ENCODE data around the gene EMILIN2.
"Not testable (repeated sequence)": the region's sequence is repeated elsewhere in the genome, so short reads cannot be mapped to it uniquely, and the experiment has no call there.

The EMILIN2 gene

DNA sequence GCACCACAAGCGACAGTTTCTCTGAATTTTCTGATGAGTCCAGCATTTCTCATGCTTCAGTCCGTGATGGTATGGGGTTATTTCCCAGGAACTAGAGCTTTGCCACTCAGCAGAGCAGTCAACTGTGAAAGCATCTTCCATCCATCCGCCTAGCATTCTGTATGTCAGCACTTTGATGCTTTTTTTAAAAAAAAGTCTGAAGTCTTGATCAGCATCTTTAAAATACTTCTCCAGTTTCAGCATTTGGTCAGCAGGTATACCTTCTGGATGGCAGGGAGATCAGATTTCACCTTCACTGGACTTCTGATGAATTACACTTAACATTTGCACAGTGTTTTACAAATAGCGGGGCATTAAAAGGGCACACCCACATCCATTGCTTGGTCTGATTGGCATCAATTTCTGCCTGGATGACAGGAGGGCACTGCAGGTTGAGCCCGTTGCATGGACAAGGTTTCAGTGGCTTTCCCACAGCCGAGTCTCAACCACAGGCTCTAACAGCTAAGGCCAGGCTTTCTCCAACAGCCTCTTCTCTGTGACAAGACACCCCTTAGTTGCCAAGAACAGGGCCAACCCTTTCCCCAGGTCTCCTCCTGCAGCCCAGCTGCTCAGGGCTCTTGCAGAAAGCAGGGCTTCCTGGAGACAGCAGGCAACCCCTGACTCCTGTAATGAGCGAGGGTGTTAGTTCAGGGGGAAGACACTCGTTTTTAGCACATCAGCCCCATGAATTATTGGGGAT is 54.0 kb downstream of the EMILIN2 start:
- DNase-seq (ENCODE audit: low spot score): no peak

DNA sequence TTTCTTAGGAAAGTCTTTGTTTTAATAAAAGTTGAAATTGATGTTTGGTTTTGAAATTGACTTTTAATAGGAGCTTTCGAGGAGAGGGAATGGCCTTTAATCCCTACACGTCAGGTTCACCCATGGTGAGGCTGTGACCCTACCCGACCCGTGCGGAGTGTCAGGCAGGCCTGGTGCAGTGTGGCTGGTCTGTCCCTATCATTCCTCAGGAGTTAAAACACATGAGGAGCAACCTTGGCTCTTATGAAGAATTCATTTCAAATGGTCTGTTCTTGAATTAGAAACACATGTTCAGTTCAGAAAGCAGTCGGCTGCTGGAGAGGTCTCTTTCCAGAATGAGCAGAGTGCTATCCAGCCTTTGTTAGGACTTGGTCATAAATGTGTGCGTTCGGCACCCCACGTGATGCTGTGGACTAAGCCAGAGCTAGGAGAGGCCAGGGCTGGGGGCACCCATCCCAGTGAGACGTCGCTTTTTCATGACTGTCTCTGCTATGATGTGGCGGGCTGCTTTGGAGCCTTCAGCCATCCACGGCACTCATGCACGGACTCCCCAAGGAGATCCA is 54.7 kb downstream of the EMILIN2 start:
- DNase-seq (ENCODE audit: low spot score): no peak

DNA sequence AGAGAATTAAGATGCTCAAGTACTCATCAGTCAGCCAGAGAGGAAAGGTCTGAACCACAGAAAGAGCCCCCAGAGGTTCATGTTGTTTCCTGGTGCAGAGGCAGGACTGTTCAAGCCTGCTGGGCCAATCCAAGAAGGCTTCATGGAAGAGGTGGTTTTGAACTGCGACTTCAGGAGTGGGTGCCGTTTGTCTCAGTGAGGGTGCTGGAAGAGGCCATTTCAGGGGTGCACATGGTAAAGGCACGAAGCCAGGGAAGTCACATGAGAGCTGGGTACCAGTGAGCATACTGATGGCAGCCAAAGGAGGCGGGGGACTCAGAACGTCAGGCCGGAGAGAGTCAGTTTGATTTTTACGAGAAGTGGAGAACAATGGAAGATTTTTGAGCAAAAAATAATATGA is 55.5 kb downstream of the EMILIN2 start:
- no peak for DNase-seq (ENCODE audit: low spot score)

DNA sequence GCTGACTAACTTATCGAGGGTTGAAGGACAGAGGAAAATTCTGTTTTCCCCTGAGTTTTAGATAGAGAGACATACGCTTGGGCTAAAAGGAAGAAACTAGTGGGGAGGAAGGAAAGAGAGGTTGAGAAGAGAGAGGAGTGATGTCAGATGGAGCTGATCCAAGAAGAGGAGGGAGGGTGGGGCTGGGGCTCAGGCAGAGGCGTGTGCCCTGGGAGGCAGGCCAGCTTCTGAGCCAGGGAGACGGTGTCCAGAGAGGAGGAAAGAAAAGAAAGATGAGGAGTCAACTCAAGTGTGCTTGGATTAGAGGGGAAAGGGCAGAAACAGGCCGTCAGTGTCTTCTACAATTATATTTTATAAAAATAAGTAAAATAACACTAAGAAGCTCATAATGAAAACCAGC is 56.2 kb downstream of the EMILIN2 start:
- peak; percentile 69 for DNase-seq (ENCODE audit: low spot score)

DNA sequence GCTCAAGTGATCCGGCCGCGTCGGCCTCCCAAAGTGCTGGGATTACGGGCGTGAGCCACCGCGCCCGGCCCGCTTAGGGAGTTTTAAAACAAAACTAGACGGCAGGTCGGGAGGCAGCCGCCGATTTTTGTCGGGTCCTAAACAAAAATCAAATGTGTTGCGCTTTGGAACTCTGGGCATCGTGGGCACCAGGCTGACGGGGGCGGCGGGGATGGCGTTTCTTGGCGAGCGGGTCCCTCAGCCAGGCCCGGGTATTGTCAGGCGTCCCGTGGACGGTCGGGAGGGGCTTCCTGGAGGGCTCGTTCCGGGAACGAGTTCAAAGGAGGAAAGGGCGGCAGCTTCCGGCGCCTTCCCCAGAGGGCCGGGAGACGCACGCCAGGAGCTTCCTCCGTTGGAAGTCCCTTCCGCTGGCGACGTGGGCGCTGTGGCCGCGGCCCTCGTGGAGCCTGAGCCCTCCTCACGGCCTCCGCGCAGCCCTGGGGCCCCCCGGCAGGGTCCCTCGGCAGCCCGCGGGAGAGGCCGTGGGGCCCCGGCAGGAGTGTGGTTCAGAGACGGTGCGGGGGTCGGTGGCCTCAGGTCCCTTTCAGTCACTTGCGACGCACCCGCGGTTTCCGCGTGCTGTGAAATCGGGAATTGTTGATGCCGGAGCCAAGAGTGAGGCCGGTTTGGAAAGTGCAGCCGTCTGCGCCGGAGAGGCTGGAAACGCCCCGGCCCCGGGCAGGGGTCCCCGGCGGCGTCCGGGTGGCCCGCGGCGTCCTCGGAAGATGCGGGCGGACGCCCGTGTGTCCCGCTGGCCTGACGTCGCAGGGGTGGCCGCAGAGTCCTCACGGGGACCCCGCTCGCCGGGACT is 59.3 kb downstream of the EMILIN2 start:
- peak; percentile 55 for DNase-seq (ENCODE audit: low spot score)

DNA sequence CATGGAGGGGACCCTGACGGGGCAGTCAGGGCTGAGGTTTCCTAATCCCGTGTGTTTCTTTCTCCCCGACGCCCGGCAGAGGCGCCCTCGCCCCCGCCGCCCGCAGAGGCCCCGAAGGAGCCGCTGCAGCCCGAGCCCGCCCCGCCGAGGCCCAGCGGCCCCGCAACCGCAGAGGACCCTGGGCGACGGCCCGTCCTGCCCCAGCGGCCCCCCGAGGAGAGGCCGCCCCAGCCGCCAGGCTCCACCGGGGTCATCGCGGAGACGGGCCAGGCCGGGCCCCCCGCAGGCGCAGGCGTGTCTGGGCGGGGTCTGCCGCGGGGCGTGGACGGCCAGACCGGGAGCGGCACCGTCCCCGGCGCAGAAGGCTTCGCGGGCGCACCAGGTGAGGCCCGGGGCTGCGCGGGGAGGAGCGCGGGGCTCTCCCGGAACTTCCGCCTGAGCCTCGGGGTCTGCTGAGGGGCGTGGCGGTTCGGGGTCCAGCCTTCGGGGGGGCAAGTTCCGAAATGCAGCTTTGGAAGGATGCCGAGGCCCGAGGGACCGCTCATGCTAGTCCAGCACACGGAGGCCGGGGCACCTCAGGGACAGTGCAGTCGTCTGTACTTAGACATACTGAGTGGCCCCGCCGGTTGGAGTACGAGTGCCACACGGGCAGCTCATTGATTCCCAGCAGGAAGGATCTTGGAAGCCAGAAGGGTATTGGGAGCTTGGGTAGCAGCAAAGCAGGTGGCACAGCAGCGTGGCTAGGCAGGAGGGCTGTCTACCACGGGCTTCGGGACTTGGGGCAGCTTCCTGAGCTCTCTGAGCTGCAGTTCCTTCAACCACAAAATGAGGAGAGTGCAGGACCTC is 60.1 kb downstream of the EMILIN2 start:
- DNase-seq (ENCODE audit: low spot score): peak; percentile 73

DNA sequence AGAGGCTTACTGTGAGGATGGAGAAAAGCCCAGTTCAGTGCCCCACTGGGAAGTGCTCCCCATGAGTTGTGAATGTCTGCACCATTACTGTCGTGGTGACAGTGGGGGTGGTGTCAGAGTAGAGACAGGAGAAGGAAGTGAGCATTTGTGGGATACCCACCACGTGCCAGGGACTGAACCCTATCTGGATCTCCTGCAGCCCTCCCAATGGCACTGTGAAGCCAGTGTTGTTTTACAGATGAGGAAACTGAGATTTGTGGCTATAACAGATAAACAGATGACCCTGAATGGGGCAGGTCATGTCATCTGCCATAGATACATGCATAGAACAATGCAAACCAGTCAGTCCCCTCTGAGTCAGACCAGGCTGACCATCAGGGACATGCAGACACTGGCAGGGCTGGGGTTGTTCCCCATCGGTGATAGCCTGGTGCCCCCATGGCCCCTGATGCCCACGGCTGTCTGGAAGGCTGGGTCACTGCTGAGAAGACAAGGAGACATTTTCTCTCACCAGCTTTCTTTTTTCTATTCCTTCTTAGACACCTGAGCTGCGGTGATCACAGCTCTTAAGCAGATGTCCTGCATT is 60.8 kb downstream of the EMILIN2 start:
- DNase-seq (ENCODE audit: low spot score): no peak

DNA sequence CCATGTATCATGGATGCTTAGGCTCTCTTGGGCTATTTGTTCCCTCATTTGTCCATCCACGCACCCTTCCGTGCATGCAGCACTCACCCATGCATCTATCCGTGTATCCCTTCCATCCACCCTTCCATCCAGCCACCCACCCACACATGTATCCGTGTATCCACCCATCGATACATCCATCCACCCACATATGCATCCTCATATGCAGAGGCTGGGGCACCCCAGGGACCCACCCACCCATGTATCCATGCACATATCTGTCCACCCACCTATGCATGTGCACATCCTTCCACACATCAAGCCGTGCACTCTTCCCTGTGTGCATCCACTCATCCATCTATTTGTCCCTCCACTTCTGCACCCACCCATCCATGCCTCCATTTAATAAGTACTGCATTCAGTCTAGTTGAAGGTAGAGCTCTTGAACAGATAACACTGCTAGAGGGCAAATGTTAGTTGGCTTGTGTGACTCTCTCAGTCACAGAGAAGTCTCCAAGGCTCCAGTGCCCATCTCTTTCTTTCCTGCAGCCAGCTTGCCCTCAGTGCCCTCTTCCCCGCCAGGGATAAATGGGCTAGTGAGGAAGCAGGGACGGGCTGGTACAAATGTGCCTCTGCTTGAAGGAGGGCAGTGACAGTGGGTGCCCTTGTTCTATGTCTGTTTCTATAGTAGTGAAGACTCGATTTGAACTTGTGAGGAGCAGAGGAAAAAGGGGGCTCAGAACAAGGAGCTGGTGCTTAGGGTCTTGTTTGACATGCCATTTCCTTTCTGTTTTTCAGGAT is 61.5 kb downstream of the EMILIN2 start:
- DNase-seq (ENCODE audit: low spot score): no peak

DNA sequence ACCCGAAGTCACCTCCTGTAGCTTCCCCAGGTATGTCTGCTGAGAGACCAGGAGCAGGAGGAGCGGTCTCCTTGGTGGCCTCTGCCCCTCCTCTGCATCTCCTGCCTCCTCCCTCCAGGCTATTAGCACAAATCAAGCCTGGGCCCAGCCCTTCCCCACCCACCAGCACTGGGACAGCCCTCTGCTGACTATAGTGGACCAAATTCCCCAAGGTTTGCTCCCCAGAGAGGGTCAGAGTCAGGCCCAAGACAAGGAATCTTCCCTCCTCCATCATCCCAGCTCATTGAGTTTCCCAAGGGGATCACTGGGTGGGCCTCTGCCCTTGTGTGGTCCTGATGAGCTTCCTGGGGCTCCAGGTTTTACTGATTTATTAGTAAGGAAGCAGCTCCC is 62.1 kb downstream of the EMILIN2 start:
- no peak for DNase-seq (ENCODE audit: low spot score)

DNA sequence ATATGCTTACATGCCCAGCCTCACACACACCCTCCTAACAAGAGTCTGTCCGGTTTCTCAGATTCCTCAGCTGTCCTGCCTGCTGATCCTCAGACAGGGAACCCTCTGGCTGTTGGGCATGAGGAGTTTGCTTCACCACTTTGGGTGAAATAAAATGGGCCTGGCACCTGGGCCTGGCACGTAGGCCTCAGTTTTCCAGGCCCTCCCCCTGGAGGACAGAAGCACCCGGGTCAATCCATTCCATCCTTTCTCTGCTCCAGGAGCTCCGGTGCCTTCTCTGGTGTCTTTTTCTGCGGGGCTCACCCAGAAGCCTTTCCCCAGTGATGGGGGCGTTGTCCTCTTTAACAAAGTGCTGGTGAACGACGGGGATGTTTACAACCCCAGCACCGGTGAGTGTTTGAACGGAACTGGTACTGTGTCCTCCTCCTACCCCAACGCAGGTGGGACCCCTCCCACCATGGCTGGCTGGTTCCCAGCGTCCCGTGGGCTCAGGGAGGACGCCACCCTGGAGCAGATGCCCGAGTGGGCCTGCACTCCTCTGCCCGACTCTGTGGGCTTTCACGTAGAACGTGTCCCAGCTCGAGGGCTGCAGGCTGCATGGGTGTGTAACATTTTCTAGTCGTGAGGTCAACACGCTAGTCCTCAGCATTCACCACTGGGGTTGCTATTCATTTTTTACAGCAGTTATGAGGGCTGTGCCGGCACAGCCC is 62.8 kb downstream of the EMILIN2 start:
- DNase-seq (ENCODE audit: low spot score): no peak

DNA sequence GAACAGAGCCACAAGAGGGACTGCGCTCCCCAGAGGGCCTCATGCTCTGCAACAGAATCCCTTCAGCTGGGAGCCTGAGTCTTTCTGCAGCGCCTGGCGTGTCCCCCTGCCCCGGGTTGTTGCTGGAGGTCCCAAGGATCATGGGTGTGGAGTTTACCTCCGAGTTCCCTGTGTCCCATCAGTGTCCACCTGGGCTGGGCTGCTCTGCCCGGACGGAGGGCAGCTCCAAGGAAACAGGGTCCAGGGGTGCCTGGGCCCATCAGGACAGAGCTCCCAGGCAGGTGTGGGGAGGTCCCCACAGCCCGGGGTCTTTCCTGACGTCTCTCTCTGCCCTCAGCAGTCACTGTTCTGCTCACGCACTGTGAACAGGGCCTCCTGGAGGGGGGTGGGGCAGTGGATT is 63.5 kb downstream of the EMILIN2 start:
- DNase-seq (ENCODE audit: low spot score): no peak

DNA sequence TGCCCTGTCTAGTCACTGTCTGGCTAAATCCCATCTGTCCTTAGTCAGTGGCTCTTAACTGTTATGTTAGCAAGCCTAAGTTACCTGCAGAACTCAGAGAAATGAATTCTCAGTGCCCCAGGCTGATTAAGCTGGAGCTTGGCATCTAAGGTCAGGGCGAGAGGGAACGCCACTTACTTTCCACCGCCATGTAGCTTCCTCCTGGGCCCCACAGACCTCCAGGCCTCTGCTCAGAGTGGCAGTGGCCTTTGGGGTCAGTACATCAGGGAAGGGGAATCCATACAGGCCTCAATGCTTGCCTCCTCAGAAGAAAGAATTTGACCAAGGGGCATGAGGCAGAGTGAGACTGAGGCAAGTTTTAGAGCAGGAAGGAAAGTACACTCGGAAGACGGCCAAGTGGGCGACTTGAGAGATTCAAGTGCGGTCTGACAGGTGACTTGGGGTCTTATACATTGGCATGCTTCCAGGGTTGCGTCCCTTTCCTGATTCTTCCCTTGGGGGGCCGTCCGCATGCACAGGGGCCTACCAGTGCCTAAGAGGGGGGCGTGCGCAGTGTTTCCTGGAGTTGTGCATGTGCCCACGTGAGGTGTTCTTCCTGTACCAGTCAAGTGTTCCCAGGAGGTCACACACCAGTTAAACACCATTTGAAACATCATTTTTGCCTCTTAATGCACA is 64.1 kb downstream of the EMILIN2 start:
- no peak for DNase-seq (ENCODE audit: low spot score)

DNA sequence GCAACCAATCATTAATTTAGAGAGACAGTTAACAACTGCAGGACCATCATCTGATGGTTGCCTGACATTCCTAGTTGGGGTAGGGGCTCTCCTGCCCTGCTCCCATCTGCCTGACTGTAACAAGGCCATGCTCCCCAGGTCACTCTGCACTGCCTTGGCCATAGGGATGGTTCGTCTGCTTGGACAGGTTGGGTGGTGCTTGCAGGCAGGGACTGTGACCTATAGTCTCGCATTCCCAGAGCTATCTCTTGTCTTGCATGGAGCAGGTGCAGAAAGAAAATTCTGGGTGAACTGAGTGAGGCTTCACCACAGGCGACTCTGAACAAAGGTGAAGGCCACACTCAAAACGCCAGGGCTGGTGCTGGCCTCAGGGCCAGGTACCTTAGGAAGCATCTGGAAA is 64.7 kb downstream of the EMILIN2 start:
- no peak for DNase-seq (ENCODE audit: low spot score)

DNA sequence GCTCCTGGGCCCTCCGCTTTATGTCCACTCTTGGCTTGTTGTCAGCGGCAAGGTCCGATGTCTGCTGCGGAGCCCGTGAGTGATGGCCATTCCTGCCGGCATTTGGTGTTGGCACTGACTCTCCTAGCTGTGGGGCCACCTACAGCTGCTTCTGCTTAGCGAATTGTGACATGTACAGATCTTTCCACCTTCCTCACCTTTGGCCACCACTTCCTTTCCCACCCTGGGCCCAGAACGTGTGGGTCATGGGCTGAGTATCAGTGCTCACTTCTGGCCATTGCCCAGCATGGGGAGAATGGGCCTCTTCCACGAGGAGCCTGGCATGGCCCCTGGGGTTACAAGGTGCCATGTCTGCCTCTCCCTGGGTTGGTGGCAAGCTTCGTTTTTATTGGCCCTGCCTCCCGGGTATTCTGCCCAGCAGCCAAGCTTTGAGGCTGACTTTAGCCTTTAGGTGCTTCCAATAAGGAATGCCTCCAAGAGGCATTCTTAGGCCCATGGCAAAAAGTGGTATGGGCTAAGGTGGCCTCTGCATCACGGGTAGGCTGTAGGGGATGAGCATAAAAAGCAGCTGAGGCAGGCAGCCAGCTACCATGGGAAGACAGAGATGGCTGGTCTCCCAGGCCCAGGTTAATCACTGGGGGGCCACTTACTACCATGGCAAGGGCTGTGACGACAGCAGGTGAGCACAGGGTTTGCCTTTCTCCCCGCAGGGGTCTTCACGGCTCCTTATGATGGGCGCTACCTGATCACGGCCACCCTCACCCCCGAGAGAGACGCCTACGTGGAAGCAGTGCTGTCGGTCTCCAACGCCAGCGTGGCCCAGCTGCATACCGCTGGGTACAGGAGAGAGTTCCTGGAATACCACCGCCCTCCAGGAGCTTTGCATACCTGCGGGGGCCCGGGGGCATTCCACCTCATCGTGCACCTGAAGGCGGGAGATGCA is 65.8 kb downstream of the EMILIN2 start:
- no peak for DNase-seq (ENCODE audit: low spot score)

DNA sequence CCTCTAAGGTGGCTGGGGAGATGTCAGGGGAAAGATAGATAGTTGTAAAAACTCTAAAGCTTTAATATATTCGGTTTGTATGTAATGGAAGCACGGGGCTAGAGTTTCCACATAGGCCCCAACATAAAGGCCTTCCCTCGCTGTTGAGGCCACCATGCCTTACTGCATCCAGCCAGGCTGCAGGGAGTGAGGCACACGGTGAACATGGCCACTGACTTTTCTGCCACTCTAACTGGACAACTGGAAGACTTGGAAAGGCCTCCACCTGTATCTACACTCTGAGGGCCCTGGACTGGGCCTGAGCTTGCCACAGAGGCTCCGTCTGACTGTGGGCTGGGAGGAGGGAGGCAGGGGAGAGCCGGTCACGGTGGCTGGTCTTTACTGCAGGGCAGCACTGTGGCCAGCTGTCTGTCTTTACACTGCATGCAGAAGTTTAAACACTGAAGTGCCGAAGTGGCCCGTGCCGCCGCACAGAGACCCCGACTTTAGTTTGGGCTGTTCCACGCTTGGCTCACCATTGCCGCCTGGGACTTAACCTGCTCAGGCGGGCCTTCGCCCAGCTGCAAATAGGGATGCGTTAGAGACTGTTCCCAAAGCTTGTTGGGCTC is 66.7 kb downstream of the EMILIN2 start:
- no peak for DNase-seq (ENCODE audit: low spot score)

DNA sequence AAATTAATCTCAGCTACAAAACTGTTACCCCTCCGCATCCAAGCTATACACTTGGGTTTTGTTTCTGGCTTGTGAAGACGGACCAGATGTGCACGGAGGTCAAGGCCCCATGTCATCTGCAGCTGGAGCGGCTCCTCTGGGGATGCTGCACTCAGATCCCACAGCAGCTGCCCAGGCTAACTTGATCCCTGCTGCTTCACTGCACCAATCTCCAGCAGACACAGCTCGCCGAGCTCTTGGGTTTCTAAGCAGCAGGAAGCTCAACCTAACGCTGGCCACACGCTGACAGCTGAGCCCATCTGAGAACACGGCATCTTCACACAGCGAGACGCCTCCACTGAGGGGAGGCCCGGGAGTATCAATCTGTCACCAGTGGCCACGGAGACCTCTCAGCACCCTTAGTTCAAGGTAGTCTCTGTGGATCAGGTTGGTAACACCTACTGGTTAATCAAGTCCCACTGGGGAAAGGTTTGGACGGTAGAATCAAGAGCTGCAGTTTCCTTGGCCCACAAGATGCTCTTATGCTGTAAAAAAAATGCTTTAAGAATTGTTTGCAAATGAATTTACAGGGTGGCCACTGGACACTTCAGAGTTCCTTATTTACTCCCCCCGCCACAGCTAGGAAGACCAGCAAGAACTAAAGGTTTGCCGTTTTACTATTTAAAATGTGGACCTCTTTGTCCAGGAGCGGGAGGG is 67.5 kb downstream of the EMILIN2 start:
- DNase-seq (ENCODE audit: low spot score): no peak

DNA sequence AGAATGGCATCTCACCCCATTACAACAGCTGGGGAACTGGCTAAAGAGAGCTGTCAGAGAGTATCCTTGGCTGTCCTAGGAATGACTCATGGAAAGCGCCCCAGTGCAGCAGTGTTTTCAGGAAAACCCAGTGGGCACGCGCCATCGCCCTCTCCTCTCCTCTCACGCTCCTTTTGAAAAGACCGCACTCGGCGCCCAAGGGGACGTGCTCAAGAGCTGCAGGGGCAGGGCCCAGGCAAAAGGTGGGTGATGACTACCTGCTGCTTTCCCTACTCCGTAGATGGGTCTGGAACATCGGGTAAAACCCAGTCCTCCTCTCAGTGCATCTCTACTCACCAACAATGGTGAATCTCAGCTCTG is 68.1 kb downstream of the EMILIN2 start:
- DNase-seq (ENCODE audit: low spot score): no peak

DNA sequence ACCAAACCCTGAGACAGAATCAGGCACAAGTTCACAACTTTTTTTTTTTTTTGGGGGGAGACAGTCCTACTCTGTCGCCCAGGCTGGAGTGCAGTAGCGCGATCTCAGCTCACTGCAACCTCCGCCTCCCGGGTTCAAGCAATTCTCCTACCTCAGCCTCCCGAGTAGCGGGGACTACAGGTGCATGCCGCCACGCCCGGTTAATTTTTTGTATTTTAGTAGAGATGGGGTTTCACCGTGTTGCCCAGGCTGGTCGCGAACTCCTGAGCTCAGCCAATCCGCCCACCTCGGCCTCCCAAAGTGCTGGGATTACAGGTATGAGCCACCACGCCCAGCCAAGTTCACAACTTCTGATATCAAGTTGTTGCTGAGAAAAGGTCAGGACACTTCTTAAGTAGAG is 68.7 kb downstream of the EMILIN2 start:
- DNase-seq (ENCODE audit: low spot score): not testable (repeated sequence)
